ENCODE results near the gene DIP2C. TPM values are rescaled to one million over a fixed set of nuclear protein-coding genes. Genes with fewer than 3 reads are reported as not detected.

The DIP2C gene
- total and polyA plus RNA-seq, 2 experiments from 2014 or later: 9.1 to 15.8 TPM

DNA sequence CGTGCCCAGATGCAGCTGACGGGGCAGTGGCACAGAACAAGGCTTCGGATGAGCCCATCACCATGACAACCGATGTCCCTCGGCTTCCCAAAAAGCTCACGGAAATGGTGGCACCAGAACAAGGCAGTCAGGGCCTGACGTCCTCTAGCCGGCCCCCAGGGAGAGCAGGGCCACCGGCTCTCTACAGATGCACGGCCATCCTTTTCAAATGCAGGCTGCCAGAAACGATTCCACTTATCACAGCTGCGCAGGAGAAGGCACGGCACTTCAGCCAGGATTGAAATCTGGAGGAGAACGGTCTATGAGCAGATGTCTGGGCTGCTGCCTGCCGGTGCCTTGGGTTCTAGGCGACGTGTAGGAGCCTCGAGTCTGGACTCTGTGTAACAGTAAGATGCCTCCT, 330.4 kb downstream of the DIP2C start:
- no peaks in the 10 kb centered on the region for H3K9me3 ChIP-seq (ENCODE audit: low read depth)
- H3K4me1 ChIP-seq (ENCODE audit: low read depth): peaks cover 5% of the 10 kb centered on the region
- H3K36me3 ChIP-seq: peaks cover 9% of the 10 kb centered on the region
- H3K4me3 ChIP-seq: no peak overlapping the region
- H3K27ac ChIP-seq: no peak overlapping the region
- H3K27me3 ChIP-seq: no peaks in the 10 kb centered on the region
- TF ChIP-seq, protein P1, sequence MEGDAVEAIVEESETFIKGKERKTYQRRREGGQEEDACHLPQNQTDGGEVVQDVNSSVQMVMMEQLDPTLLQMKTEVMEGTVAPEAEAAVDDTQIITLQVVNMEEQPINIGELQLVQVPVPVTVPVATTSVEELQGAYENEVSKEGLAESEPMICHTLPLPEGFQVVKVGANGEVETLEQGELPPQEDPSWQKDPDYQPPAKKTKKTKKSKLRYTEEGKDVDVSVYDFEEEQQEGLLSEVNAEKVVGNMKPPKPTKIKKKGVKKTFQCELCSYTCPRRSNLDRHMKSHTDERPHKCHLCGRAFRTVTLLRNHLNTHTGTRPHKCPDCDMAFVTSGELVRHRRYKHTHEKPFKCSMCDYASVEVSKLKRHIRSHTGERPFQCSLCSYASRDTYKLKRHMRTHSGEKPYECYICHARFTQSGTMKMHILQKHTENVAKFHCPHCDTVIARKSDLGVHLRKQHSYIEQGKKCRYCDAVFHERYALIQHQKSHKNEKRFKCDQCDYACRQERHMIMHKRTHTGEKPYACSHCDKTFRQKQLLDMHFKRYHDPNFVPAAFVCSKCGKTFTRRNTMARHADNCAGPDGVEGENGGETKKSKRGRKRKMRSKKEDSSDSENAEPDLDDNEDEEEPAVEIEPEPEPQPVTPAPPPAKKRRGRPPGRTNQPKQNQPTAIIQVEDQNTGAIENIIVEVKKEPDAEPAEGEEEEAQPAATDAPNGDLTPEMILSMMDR (IDR thresholded peaks at IDR 0.05; ENCODE audit: low read depth, low read length): no peak
- no peak for DNase-seq (ENCODE audit: low read depth in 1 of 2, low spot score in 1 of 2)

- H3K9me3 ChIP-seq (ENCODE audit: low read depth): no peaks in the 10 kb centered on the region
- H3K4me3 ChIP-seq: no peak overlapping the region
Measured at GRCh38 chr10:357201-357950, 332.1 kb downstream of the DIP2C start.

GRCh38 chr10:356452-356851, 333.0 kb downstream of the DIP2C start:
- Histone ChIP-seq H3K27ac (no peak overlapping the region), H3K4me1 (ENCODE audit: low read depth) (no peaks in the 10 kb centered on the region), H3K9me3 (ENCODE audit: low read depth) (no peaks in the 10 kb centered on the region), H3K36me3 (peaks cover 9% of the 10 kb centered on the region), H3K27me3 (no peaks in the 10 kb centered on the region), H3K4me3 (no peak overlapping the region)
- TF ChIP-seq, protein P1 (IDR thresholded peaks at IDR 0.05; ENCODE audit: low read depth, low read length): no peak
- DNase-seq (ENCODE audit: low read depth in 1 of 2, low spot score in 1 of 2): no peak

More at GRCh38 chr10:357201-357950, 332.1 kb downstream of the DIP2C start:
- no peaks in the 10 kb centered on the region for H3K27me3 ChIP-seq
- no peak overlapping the region for H3K27ac ChIP-seq
- H3K4me1 ChIP-seq (ENCODE audit: low read depth): peaks cover 5% of the 10 kb centered on the region
- no peak for DNase-seq (ENCODE audit: low read depth in 1 of 2, low spot score in 1 of 2)
- H3K36me3 ChIP-seq: peaks cover 9% of the 10 kb centered on the region
- TF ChIP-seq, protein P1 (IDR thresholded peaks at IDR 0.05; ENCODE audit: low read depth, low read length): no peak

- Histone ChIP-seq H3K4me3 (no peak overlapping the region), H3K27me3 (no peaks in the 10 kb centered on the region), H3K9me3 (ENCODE audit: low read depth) (no peaks in the 10 kb centered on the region), H3K36me3 (peaks cover 9% of the 10 kb centered on the region), H3K27ac (no peak overlapping the region), H3K4me1 (ENCODE audit: low read depth) (no peaks in the 10 kb centered on the region)
- DNase-seq (ENCODE audit: low read depth in 1 of 2, low spot score in 1 of 2): no peak
- TF ChIP-seq, protein P1 (IDR thresholded peaks at IDR 0.05; ENCODE audit: low read depth, low read length): no peak
Measured at GRCh38 chr10:354901-355617, 334.4 kb downstream of the DIP2C start.

DNA sequence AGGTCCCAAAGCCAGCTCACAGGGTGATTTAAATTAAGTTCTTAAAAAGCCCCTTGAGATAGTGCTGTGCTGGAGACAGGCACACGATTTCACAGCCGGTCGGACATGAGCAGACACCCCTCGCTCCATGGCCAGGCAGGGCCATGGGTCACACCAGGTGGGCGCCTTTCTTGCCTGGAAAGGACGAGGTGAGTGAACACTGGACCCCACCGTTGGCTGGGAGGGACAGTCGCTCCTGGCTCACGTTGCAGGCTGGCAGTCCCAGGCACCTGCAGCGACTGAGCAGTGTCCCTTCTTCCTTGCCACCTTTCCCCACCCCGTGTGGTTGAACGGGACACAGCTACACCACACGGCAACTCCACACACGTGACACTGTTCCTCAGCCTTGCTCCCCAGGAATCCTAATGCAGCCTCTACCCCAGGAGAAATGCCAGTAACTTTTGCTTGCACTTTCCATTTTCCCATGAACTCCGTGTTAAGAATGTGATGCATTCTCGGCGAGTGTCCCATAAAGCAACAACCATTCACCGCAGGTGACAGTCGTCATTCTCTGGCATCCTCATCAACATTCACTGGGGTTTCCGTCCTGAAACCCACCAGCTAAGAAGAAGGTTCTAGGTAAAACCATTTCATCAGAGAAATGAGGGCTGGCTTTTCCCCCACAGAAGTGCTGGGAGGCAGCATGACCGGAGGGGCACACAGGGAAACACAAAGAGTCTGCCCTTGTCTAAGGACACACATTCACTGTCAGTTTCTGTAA, 336.8 kb downstream of the DIP2C start:
- Histone ChIP-seq H3K27me3 (no peaks in the 10 kb centered on the region), H3K9me3 (ENCODE audit: low read depth) (no peaks in the 10 kb centered on the region), H3K27ac (no peak overlapping the region), H3K4me3 (no peak overlapping the region), H3K4me1 (ENCODE audit: low read depth) (no peaks in the 10 kb centered on the region), H3K36me3 (peaks cover 13% of the 10 kb centered on the region)
- TF ChIP-seq, protein P1 (IDR thresholded peaks at IDR 0.05; ENCODE audit: low read depth, low read length): no peak
- DNase-seq (ENCODE audit: low read depth in 1 of 2, low spot score in 1 of 2): no peak
